Activated T-helper 2 cell treated with anti-CD3 and anti-CD28 coated beads, Interferon-gamma antibody, Interleukin-2, Interleukin-4, amounts not matched to agents 10 μg/mL and 5 μg/mL and 100 μg/mL, durations not matched to agents 14 hours and 24 hours and 36 hours (primary cell): ENCODE data around the gene RAD51D. TPM values are rescaled to one million over a fixed set of nuclear protein-coding genes. Genes with fewer than 3 reads are reported as not detected.
"Not testable (repeated sequence)": the region's sequence is repeated elsewhere in the genome, so short reads cannot be mapped to it uniquely, and the experiment has no call there.

Experiments
- DNase-seq: peaks from one replicate; pipeline ENCODE4 v3.0.0; 2021; ENCODE audit warnings: low spot score
- H3K27ac Mint-ChIP-seq: one replicate; pipeline ENCODE4 v1.8.0; 2021; ENCODE audit warnings: mixed read lengths
- H3K27me3 Mint-ChIP-seq: one replicate; pipeline ENCODE4 v1.8.0; 2021; ENCODE audit warnings: low read depth, mixed read lengths
- H3K36me3 Mint-ChIP-seq: one replicate; pipeline ENCODE4 v1.8.0; 2021; ENCODE audit warnings: low read depth, mixed read lengths
- H3K4me1 Mint-ChIP-seq: one replicate; pipeline ENCODE4 v1.8.0; 2021; ENCODE audit warnings: low read depth, mixed read lengths
- H3K4me3 Mint-ChIP-seq: one replicate; pipeline ENCODE4 v1.8.0; 2021; ENCODE audit warnings: low read depth, mild to moderate bottlenecking, moderate library complexity, mixed read lengths
- H3K9me3 Mint-ChIP-seq: one replicate; pipeline ENCODE4 v1.8.0; 2021; ENCODE audit warnings: mixed read lengths
- intact Hi-C: fragments of 100-400 bp; cut with micrococcal nuclease; formaldehyde crosslinking; loops from one replicate; pipeline ENCODE4 v1.15.1; 2023
- total RNA-seq: library from RNA; stranded (reverse); gene quantifications from 2 replicates; pipeline ENCODE4 v1.2.3, GENCODE V29; 2022

Gene RAD51D
- total RNA-seq, 1 donor from 2014 or later: 29.5 TPM

GRCh38 chr17:35051183-35051578 lies 68.5 kb downstream of the RAD51D start:
- DNase-seq: peak; percentile 30
- H3K9me3 Mint-ChIP-seq: no peaks in the 10 kb centered on the region
- H3K27me3 Mint-ChIP-seq: no peaks in the 10 kb centered on the region
- H3K27ac Mint-ChIP-seq: peak overlapping the region; percentile 81
- H3K4me3 Mint-ChIP-seq: peak overlapping the region; percentile 49
- intact Hi-C loops: loop anchor here (1.0 kb wide), 1 partner anchor 12 kb away; the partner anchor contains the start of gene RFFL
- H3K36me3 Mint-ChIP-seq: peaks cover 12% of the 10 kb centered on the region
- peaks cover 59% of the 10 kb centered on the region for H3K4me1 Mint-ChIP-seq

DNA sequence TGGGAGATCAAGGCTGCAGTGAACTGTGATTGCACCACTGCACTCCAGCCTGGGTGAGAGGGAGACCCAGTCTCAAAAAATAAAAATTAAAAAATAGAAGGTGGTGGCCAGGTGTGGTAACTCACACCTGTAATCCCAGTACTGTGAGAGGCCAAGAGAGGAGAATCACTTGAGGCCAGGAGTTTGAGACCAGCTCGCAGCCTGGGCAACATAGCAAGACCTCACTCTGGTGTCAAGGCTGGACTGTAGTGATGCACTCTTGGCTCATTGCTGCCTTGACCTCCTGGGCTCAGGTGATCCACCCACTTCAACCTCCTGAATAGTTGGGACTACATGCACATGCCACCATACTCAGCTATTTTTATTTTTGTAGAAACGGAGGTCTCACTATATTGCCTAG lies 69.5 kb downstream of the RAD51D start:
- Mint-ChIP-seq H3K36me3 (peaks cover 6% of the 10 kb centered on the region), H3K4me1 (peaks cover 63% of the 10 kb centered on the region), H3K27ac (no peak overlapping the region), H3K9me3 (no peaks in the 10 kb centered on the region), H3K27me3 (no peaks in the 10 kb centered on the region), H3K4me3 (no peak overlapping the region)
- DNase-seq: no peak
- intact Hi-C loops: no loop called here

- Mint-ChIP-seq H3K27ac (peak overlapping the region; percentile 40), H3K27me3 (no peaks in the 10 kb centered on the region), H3K4me1 (peaks cover 62% of the 10 kb centered on the region), H3K36me3 (peaks cover 6% of the 10 kb centered on the region), H3K4me3 (peak overlapping the region; percentile 31), H3K9me3 (no peaks in the 10 kb centered on the region)
- intact Hi-C loops: loop anchor here (5.0 kb wide), 1 partner anchor 488 kb away; the partner anchor contains the start of gene SLFN12L
- no peak for DNase-seq
Observed at GRCh38 chr17:35048685-35049379, 70.8 kb downstream of the RAD51D start.

- DNase-seq: peak; percentile 59
- Mint-ChIP-seq H3K36me3 (peaks cover 6% of the 10 kb centered on the region), H3K9me3 (no peaks in the 10 kb centered on the region), H3K27ac (peak overlapping the region; percentile 95), H3K4me3 (peak overlapping the region; percentile 77), H3K4me1 (peaks cover 49% of the 10 kb centered on the region), H3K27me3 (no peaks in the 10 kb centered on the region)
- intact Hi-C loops: loop anchor here (1.0 to 5.0 kb wide), 6 partner anchors 16 to 490 kb away; partner anchors contain the start of genes RFFL and SLFN12L
Observed at GRCh38 chr17:35046740-35047283, 72.8 kb downstream of the RAD51D start.

GRCh38 chr17:35046245-35046644 lies 73.4 kb downstream of the RAD51D start:
- H3K9me3 Mint-ChIP-seq: no peaks in the 10 kb centered on the region
- H3K4me1 Mint-ChIP-seq: peaks cover 43% of the 10 kb centered on the region
- H3K27me3 Mint-ChIP-seq: no peaks in the 10 kb centered on the region
- peak overlapping the region; percentile 95 for H3K27ac Mint-ChIP-seq
- intact Hi-C loops: loop anchor here (1.0 to 5.0 kb wide), 6 partner anchors 17 to 491 kb away; partner anchors contain the start of genes RFFL and SLFN12L
- DNase-seq: no peak
- peak overlapping the region; percentile 77 for H3K4me3 Mint-ChIP-seq
- H3K36me3 Mint-ChIP-seq: peaks cover 9% of the 10 kb centered on the region

- H3K36me3 Mint-ChIP-seq: peaks cover 11% of the 10 kb centered on the region
- not testable (repeated sequence) for DNase-seq, H3K27me3 Mint-ChIP-seq, H3K9me3 Mint-ChIP-seq
- peak overlapping the region; percentile 77 for H3K4me3 Mint-ChIP-seq
- peaks cover 40% of the 10 kb centered on the region for H3K4me1 Mint-ChIP-seq
- intact Hi-C loops: loop anchor here (5.0 kb wide), 1 partner anchor 492 kb away; the partner anchor contains the start of gene SLFN12L
- peak overlapping the region; percentile 95 for H3K27ac Mint-ChIP-seq
Observed at GRCh38 chr17:35045458-35045979, 74.1 kb downstream of the RAD51D start.

DNA sequence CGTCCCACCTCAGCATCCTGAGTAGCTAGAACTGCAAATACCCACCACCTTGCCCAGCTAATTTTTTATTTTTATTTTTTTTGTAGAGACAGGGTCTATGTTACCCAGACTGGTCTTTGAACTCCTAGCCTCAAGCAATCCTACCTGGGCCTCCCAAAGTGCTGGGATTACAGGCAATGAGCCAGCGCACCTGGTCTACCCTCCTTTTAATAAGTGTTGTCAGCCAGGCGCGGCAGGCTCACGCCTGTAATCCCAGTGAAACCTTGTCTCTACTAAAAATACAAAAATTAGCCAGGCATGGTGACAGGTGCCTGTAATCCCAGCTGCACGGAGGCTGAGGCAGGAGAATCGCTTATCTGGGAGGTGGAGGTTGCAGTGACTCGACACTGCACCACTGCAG lies 75.5 kb downstream of the RAD51D start:
- no peak overlapping the region for H3K27ac Mint-ChIP-seq
- intact Hi-C loops: no loop called here
- H3K27me3 Mint-ChIP-seq: no peaks in the 10 kb centered on the region
- H3K4me3 Mint-ChIP-seq: no peak overlapping the region
- H3K36me3 Mint-ChIP-seq: peaks cover 13% of the 10 kb centered on the region
- no peaks in the 10 kb centered on the region for H3K9me3 Mint-ChIP-seq
- no peak for DNase-seq
- peaks cover 36% of the 10 kb centered on the region for H3K4me1 Mint-ChIP-seq

Other genes starting within 250 kb of the RAD51D start
- gene CCT6B, start 158.4 kb downstream of the RAD51D start, total RNA-seq: 1.4 and 1.5 TPM in 2 replicates
- 23.8 and 24.9 TPM in 2 replicates for gene ZNF830, start 158.3 kb downstream of the RAD51D start, total RNA-seq
- gene LIG3, start 139.3 kb downstream of the RAD51D start, total RNA-seq: 56.3 and 65.7 TPM in 2 replicates
- 21.3 and 25.4 TPM in 2 replicates for gene RFFL, start 56.2 kb downstream of the RAD51D start, total RNA-seq
- not detected in 2 replicates for gene FNDC8, start 1.8 kb upstream of the RAD51D start, total RNA-seq
- 38.8 and 40.6 TPM in 2 replicates for gene NLE1, start 22.4 kb upstream of the RAD51D start, total RNA-seq
- gene UNC45B, start 28.0 kb upstream of the RAD51D start, total RNA-seq: not detected in 2 replicates
- not detected in 2 replicates for gene SLC35G3, start 74.5 kb upstream of the RAD51D start, total RNA-seq
- gene SLFN5, start 123.2 kb upstream of the RAD51D start, total RNA-seq: 8.8 and 9.9 TPM in 2 replicates